CD4-positive, alpha-beta T cell treated with Interferon alpha-2 for 1 hour (primary cell): ENCODE measurements around the gene TPCN2.

Experiments
- DNase-seq, 2 donors: peaks; one replicate each; pipeline ENCODE4 v3.0.0-alpha.2; 2020 to 2022

Gene TPCN2

DNA sequence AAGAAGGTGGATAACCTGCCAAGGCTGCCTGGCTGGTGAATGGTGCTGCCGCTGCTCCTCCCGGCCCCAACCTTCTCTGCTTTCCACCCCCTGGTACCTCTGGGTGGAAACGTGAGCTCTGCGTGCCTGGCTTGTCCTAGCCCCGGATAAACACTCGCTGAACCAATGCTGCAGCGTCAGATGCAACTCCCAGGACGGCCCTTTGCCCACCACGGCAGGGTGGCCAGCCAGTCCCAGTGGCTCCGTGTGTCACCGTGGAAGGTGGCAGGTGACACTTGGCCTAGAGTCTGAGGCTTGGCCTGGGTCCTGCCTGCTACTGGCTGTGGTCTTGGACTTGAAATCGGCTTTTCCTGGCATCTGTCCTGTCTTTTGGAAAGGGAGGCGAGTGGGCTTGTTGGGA lies 47.7 kb downstream of the TPCN2 start:
- no peak for DNase-seq

DNA sequence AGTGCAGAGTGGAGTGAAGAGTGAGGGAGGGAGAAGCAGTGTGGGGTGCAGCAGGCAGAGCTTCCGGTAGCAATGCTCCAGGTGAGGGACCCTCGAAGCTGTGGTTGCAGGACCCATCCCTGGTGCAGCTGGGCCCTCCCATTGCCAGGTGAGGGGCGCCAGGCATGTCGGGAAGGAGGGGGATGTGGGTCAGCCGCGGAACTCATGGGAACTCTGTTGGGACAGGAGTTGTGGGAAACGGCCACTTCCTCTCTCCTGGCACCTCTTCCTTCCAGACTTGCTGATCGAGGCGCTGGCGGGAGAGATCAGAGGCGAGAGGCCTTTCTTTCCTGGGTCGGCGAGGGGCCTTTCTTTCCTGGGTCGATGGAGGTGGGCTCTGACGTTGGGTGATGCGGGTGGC lies 48.5 kb downstream of the TPCN2 start:
- DNase-seq, result no peak

DNA sequence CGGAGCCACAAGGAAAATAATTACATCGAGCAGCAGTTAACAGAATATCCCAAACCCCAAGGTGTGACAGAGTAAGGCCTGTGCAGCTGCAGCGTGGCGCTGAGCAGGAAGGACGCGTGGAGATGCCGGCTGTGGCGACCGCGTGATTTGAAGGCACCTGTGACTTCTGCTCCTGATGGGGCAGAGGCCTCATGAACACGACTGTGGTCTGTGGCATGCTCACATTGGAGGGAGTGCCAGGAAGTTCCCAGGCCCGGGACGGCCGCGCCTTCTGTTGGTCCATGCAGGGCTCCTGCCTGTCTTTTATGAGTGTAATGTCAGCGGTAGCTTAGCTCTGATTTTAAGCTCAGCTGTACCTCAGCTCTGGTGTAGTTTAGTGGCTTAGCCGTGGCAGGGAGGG lies 50.4 kb downstream of the TPCN2 start:
- DNase-seq, result no peak

DNA sequence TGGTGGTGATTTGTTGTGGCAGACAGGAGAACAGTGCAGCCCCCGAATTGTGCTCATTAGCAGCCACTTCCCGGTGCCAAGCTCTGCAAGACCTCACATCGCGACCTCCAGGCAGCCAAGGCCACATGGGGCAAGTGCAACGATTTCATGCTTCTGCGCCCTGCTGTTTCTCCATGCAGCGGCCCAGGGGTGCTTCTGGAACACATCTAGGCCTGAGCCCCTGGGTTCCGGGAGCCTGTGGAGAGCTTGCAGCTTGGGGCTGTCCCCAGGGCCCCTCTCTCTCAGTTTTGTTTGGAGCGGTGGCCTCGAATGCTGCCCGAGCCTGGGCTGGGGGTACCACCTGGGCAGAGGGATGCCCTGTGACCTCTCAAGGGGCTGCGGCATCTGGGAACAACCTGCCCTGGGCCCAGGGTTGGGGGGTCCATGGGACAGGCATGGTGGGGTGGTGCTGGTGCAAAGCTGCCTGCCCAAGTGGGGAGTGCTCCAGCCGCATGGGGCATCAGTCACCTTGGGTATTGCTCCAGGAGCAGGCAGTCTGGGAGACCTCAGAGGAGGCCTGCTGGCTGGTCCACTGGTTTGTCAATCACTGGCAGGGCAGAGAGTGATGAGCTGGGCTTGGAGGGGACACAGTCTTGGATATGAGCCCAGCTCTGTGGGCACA lies 51.9 kb downstream of the TPCN2 start:
- no peak for DNase-seq

DNA sequence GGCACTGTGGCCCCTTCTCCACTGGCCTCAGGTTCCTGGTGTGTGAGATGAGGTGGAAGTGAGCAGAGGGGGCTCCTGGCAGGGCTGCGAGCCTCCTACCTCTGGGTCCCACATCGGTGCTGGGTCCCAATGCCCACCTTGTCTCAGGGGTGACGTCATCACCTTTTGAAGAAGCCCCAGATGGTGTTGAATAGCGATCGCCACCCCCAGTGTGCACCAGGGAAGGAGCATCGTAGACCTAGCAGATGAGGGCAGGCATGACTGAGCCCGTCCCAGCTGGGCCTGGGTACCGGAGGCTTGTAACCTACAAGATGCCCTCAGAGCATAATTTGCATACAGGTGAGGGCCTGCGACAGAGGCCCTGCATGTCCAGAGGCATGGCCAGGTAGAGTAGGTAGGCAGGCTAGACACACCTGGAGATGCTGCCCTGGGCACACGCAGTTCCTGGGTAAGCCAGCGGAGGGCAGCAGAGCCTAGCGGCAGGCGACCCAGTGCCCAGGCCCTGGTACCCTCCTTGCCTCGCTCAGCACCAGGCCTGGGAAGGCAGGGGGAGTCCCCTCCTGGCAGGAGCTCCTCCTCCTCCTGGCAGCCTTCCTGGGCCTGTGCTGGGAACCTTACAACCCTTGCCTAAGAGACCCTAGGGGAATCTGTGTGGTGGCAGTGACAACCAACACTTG lies 52.5 kb downstream of the TPCN2 start:
- DNase-seq, result peak; percentile 70 to 78

DNA sequence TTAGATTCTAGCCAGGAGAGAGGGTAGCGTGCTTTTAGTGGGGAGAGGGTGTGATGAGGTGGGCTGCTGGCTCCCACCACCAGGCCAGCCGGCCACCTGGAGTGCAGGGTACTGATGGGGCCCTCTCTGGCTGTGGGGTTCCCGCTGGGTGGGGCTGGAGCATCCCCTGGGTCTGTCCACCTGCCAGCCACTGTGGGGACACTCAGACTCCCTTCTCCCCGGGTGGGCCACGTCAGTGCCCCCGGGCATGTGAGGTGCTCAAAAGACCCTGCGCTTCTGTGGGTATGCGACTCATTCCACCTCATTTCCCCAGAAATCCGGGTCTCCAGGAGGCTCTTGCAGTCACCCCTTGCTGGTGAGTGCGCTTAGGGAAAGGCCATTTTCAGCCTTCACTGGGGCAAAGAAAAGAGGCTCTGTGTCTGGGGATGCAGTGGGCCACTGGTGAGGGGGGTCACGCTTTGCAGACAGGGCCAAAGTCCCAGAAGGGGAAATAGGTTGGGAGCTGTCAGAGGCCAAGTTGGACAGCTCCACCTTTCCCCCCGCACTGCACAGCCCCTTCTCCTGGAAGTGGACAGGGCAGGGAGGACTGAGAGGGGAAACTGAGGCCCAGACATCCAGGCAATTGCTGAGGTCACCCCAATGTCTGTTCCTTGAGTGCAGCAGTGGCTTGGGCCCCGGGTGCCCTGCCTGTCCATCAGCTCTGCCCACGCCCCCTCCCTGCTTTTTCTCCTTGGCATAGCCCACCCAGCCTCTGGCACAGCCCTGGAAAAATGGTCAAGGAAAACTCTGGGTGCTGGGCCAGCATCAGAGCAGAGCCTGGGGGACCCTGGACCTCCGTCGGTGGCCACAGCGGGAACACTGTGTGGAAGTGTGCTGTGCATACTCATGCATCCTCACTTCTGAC lies 53.3 kb downstream of the TPCN2 start:
- DNase-seq, result no peak

DNA sequence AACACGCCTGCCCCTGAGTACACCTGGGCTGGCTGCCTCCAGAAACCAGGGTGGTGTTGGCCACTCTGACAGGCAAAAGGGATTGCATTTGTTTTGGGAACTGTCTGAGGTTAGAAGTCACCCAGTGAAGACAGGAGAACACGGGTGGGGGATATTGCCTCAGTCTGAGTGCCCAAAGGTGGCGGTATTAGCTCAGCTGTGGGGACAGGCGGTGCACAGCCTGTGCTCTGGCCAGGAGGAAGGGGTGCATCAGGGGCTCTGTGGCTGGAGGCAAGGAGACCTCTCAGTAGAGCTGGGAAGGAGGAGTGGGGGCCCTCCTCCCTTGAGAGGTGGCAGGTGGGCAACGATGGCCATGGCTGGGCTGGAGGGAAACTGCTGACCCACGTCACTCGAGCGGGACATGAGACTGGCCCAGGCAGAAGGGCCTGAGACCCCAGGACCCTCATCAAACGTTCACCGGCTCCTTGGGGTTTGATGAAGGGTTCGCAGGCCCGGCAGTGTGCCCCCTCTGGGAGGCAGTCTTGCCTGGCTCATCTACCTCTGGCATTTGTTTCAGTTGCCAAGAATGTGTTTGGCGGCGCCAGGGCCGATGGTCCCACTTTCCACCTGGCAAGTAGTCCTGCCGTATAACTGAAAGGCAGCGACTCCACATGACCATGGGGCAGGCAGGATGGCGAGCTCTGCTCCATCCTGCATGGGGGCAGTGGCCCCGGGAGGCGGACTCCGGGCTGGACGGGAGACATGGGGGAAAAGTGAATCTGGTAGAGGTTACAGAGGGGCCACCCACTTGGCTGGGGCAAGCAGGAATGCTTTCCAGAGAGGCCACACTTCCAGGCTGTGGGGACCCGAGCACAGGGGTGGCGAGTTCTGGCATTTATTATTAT lies 54.2 kb downstream of the TPCN2 start:
- no peak for DNase-seq

DNA sequence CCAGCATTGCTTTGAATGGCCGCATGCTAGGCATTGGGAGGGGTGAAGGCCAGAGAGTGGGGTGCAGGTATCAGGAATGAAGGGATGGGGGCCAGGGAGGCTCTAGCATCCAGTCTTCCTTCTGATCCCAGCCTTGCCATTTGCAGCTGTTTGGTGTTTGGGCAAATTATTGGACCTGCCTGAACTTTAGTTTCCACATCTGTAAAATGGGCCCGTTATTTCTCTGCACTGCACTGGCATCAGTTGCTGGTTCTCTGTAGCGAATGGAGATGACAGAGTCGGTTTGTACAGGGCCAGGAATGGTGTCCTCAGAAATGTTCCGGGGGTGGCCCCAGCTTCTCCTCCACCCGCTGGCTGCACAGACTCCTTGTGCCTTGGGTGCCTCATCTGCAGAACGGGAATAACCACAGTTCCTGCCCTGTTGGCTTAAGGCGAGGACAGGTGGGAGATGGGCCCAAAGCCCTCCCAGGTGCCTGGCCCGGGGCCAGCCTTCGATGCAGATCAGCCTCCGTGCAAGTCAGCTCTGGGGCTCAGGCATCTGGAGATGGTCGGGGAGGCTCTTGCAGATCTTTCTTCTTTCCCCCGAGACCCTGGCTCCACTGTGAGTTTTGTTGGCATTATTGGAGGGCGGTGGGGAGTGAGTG lies 55.6 kb downstream of the TPCN2 start:
- DNase-seq, result no peak

DNA sequence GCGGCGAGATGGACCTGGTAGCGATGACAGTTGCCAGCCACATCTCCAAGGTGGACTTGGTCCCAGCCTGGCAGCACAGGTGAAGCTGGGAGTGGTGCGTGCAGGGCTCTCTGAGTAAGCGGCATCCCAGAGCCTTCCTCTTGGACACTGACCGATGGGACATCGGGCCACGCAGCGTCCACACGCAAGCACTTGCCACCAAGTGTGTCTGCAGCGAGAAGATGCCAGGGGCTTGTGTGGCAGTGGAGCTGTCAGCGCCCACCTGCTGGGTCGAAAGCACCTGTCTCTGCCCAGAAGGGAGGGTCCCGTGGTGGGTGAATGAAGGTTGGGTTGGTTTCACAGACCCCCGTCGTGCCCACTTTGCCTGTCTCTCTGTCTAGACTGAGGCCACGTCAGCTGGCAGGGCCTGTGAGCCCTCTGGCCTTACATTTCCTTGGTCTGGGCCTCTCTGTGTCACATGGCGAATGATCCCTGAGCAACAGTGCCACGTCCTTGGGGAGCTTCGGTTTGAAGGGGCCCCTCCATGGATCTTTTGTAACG lies 56.2 kb downstream of the TPCN2 start:
- DNase-seq, result no peak

DNA sequence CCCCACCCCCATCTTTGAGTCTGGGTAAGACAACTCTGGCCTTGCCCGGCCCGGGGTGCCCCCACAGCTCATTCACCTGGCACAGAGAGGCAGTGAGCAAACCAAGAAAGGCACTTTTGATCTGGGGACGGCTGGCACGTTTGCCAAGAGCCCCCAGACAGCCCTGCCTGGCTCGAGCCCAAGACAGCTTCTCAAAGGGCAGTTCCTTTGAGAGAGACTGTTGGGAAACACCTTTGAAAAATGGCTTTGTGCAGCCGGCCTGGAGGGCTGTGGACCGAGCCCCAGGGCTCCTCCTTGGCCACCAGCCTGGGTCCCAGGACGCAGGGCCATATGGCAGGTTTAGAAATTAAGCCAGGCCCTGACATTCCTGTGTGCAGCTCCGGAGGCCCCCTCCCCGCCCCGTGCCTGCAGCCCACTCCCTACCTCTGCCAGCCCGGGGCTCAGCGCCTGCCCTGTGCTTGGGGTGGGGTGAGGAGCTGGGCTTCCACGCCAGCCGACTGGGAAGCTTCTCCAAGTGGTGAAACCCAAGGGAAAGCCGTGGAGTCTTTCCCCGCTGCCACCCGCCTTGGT lies 56.8 kb downstream of the TPCN2 start:
- no peak for DNase-seq

DNA sequence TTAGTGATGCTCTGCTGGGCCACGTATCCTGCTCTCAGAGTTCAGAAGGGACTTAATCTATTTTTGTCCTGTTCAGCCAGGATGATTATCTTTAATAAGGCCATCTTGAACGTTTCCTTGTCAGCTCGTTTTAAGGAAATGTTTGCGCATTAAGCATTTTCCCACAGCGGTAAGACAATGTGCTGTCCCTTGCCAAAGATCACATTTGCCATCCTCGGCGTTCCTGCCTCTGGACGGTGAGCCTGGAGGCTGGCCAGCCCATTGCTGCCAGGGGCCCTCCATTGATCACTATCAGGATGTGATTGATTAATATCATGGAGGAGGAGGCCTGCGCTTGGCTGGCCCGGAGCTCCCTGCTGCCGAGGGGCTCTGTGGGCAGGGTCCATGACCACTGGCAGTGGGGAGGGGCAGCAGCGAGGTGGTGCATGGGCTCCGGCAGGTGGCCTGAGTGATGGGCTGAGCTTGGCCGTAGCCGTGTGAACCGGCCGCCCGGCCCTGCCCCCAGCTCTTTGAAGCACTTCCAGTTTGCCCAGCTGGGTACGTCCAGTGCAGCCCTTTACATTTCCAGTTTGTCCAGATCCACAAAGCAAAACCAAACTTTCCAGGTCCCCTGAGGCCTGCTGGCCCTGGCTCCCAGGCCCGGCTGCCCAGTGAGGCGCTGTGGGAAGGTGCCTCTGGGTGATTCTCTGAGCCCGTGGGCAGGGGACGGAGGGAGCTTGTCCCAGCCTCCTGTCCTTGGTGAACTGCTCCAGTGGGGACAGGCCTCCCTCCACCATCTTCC lies 57.5 kb downstream of the TPCN2 start:
- no peak for DNase-seq

DNA sequence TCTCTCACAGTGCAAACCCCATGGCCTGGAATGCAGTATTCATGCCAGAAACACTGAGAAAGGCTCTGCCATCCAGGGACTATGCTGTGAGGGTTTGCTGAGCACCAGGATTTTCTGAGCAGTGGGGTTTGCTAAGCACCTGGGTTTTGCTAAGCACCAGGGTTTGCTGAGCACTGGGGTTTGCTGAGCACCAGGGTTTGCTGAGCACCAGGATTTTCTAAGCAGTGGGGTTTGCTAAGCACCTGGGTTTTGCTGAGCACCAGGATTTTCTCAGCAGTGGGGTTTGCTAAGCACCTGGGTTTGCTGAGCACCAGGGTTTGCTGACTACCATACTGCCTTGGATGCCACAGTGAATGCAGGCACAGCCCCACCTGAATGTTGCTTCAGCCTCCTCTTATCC lies 58.7 kb downstream of the TPCN2 start:
- DNase-seq, result no peak

DNA sequence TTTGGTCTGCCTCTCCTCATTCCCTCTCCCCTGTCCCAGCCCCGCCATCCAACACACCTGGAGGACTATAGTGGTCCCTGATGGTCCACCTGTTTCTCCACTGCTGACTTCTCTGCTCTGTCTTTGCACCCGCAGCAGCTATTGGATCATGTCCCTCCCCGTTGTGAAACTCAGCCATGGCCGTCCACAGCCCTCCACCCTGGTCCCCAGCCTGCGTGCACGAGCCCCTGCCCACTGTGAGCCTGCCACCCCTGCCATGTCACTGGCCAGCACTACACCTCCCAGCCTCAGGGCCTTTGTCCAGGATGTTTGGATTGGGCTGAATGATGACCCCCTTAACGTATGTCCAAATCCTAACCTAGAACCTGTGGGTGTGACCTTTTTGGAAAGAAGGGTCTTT lies 59.3 kb downstream of the TPCN2 start:
- no peak for DNase-seq

DNA sequence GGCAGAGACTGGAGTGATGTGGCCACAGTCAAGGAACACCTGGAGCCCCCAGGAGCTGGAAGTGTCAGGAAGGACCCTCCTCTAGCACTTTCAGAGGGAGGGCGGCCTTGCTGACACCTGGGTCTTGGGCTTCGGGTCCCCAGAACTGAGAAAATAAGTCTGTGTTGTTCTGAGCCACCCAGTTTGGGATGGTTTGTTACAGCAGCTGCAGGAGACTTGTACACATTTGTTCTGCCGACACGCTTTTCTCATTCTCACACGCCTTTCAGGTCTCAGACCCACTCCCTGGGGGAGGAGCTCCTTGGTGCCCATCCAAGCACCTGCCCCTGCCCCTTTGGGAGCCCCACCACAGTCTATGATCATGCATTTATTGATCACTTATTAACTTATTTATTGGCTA lies 59.8 kb downstream of the TPCN2 start:
- DNase-seq, result no peak

DNA sequence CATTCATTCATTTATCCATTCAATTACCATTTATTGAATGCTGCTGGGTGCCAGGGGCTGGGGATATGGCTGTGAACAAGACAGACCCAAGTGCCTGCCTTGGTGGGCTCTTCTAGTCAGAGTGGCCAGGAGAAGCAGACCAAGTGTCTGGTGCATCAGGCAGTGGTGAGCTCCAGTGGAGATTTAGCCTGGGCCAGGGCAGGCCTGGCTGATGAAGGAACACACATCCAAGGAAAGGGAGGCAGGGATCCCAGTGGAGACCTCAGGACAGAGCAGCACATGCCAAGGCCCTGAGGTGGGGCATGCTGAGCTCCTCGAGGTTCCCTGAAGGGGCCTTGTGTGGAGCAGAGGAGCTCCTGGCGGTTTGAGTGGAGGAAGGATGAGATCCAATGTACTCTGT lies 60.4 kb downstream of the TPCN2 start:
- no peak for DNase-seq

DNA sequence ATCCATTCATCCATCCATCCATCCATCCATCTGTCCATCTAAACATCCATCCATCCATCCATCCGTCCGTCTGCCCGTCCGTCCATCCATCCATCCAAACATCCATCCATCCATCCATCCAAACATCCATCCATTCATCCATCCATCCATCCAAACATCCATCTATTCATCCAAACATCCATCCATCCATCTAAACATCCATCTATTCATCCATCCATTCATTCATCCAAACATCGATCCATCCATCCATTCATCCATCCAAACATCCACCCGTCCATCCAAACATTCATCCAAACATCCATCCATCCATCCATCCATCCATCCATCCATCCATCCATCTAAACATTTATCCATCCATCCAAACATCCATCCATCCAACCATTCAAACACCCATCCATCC lies 61.7 kb downstream of the TPCN2 start:
- DNase-seq, result no peak

DNA sequence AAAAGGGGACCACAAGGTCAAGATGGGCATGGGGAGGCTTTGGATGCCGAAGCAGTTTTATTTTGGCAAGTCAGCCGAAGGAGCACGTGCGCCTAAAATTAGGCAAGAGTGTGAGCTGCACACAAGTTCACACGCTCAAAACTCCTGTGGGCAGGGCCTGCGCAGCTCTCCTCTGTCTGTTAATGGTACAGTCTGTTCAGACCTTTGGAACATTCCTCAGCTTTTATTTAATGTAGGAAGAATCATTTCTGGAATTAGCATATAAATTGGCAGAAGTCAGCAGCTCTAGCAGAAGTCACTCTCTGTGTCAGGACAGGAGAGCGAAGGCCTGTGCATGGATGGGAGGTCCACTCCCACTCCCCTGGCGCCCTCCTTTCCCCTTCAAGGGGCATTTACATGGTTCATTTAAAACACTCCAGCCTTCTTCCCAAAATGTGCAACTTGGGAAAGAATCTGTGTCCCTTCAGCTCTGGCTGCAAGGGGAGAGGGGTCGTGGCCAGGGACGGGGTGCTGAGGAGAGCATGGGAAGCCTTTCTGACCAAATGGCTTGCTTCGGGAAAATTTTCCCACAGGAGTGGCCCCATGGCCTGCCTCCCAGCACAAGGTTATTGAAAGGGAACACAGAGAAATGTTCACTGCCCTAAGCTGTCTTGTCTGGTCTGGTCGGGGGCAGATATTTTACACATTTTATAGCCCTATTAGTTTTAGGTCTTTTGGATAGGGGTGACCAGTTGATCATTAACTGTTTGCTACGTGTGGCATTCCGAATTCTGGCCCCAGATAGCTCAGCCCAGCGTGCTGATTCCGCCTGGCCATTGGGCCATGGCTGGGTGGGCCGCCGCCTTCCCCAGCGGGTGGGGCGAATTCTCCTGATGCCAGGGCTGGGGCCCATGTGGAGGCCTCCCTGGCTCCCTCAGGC lies 63.2 kb downstream of the TPCN2 start:
- DNase-seq, result no peak

DNA sequence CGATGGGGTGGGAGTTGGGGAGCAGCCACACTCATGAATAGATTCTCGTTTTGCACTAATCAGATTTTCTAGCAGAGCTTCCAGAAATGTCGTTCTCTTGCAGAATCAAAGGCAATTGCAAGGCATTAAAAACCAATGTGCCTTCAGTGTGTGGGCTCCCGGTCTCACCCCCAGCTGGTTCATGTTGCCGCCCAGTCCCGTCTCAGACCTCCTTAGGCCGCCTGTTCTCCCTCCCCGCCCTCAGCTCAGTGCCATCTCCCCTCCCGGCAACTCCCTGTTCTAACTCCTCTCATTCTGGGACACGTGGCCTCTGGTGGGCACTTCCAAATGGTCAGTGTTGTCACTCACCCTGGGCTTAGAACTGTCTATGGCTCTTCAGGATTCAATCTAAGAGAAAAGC lies 64.5 kb downstream of the TPCN2 start:
- no peak for DNase-seq

DNA sequence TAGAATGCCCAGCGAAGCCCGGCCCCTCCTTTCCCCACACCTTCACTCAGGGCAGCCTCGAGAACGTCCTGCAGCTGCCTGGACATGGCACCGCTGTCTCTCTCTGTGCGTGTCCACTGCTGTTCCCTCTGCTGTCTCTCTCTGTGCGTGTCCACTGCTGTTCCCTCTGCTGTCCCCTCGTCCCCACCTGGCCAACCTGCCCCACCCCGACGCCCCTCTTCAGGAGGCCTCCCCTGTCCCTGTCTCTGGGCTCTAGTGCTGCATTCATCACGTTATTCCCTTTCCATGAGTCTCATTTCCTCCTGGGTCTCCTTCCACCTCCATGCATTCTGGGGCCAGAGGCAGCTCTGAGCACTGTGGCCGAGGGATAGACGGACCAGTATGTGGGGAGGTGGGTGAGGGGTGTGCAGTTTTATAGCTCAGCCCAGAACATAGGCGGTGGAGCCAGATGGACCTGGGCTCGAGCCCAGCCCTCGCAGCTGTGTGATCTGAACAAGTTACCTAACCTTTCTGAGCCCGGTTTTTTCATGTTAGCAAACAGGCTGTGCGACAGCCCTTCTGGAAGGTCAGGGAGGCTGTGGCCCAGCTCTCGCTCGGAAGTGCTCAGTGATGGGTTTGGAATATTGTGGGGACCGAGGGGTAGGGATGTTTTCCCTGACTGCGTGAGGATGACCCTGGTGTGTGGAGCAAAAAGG lies 65.1 kb downstream of the TPCN2 start:
- no peak for DNase-seq
